ENCODE measurements around the gene PVALB.

PVALB gene

GRCh38 chr22:36809351-36809750 is 7.5 kb downstream of the PVALB start:
- DNase-seq = no peak

GRCh38 chr22:36808721-36809344 is 8.0 kb downstream of the PVALB start:
- DNase-seq = no peak

DNA sequence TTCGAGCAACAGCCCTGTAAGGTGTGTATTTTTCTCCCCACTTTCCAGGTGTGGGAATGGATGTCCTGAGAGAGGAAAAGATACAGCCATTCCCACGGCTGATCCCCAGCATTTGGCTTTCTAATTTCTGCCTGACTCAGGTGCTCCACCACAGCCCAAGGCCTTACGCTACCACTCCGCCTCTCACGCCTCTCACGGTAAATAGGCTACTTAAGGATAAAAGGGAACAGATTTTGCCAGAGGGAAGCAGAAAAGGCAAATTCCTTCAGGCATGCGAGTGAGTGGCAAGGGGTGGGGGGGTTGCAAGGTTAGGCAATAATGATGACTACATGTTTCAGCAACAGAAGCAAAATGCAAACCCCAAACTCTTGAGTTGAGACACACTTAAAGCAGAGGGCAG is 9.2 kb downstream of the PVALB start:
- peak; percentile 14 for DNase-seq

GRCh38 chr22:36806835-36807234 is 10.0 kb downstream of the PVALB start:
- DNase-seq = peak; percentile 25

GRCh38 chr22:36803358-36803757 is 13.5 kb downstream of the PVALB start:
- no peak for DNase-seq

DNA sequence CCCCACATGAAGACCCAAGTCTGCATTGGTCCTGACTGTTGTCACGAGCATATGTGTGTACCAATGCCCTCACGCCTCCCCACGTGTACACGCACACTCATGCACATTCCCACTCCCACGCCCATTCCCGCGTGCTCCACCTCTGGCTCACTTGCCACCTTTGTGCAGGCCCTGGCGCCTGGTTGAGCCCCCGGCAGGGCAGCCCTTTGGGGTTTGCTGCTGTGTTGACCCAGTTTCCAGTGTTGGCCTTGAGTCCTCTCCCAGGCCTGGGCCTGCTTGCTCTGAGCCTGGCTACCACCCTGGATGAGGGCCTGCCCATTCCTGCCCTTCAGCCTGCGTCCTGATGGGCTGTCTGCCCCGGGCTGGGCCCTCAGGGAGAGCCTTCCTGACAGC is 18.2 kb downstream of the PVALB start:
- no peak for DNase-seq

- no peak for DNase-seq
These were observed 18.7 kb downstream of the PVALB start for GRCh38 chr22:36797911-36798673.

GRCh38 chr22:36797374-36797773 is 19.5 kb downstream of the PVALB start:
- no peak for DNase-seq

GRCh38 chr22:36796552-36797175 is 20.2 kb downstream of the PVALB start:
- DNase-seq = no peak

DNA sequence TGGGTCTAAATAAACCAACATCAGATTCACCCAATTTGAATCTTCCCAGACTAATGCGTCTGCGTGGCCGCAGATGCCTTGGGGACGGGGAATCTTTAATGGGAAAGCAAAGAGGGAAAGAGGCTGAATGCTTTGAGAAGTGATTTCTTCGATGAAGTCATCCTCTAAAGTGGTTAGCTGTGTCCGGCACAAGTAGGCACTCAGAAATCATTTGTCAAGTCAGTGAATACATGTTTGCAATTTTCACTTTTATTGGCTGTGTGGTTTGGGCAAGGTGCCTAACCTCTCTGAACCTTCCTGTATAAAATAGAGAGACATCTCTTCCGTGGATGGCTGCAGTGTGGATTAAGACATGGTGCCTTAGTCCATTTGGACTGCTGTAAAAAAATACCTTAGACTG is 21.2 kb downstream of the PVALB start:
- no peak for DNase-seq

DNA sequence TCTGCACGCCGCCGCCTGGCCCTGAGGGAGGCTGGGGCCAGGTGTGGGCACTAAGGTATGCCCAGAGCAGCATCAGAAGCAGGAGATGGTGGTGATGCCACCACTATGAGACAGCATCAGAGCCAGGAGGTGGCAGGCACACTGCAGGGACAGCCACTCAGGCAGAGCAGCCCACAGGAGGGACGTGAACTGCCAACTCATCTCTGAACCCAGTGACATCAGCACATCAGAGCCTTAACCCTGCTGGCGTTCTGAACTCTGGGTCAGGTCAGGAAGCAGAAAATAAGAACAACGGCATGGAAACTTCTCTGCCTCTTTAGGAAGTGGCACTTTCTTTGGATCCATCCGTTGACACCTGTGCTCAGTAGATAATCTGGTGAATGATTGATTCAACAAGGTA is 26.2 kb downstream of the PVALB start:
- peak; percentile 31 for DNase-seq

- no peak for DNase-seq
These were observed 29.4 kb downstream of the PVALB start for GRCh38 chr22:36787204-36787988.

DNA sequence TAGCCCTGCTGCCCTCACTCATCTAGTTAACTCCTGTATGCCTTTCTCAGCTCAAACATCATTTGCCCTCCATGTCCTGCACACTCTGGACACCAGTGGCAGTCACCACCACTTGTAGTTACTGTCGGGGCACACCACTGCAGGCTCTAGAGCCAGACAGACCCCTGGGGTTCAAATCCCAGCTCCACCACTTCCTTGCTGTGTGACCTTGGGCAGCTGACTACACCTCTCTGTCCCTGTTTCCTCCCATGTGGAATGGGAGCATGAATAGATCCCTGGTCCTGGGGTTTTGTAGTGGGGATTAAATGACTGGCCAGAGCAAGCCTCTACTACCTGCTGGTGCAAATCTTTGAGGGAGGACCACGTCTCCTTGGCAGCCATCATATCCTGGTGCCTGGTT is 33.1 kb downstream of the PVALB start:
- no peak for DNase-seq

- DNase-seq = peak; percentile 88
These were observed 34.9 kb downstream of the PVALB start for GRCh38 chr22:36781656-36782627.

DNA sequence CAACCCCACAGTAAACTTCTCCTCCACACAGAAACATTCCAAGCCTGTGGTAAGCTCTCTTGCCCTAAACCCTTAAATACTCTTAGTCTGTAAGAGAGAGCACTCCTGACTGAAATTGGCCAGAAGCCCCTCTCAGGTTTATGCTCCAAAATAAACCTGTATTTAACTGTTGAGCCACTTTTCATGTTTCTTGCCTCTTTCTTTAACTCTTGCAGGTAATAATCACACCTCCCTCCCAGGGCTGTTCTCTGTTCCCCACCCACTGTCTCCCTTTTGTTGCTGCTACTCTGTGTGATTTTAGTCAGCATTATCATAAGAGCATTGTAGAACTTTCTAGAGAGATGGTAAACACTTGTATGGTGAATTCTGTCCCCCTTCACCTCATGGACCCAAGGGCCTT is 38.8 kb downstream of the PVALB start:
- DNase-seq = no peak

GRCh38 chr22:36776722-36777121 is 40.1 kb downstream of the PVALB start:
- no peak for DNase-seq

GRCh38 chr22:36775964-36776669 is 40.7 kb downstream of the PVALB start, which contains the start of gene IFT27:
TSS of gene IFT27 (minus strand) at chr22:36776119. CDS start at chr22:36775707, 412 bp downstream.
- peak; percentile 100 for DNase-seq

GRCh38 chr22:36775586-36775963 is 41.3 kb downstream of the PVALB start:
- DNase-seq = no peak

DNA sequence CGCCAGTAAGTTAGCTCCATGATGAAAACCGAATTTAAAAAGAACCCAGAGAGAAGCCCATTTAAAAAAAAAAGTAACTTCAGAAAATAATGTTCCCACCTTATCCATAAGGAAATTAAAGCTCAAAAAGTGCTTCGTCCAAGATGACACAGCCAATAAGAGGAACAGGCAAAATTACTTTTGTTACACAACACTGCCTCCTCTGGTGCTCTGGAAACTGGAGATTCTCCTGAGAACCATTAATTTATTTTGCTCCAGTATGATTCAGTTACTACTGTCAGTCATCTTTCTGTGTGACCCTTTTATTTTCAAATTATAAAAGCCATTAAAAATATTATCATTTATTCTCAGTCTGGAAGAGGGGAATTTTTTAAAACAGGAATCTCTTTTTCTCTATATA is 42.9 kb downstream of the PVALB start:
- peak; percentile 76 for DNase-seq

GRCh38 chr22:36772451-36772850 is 44.4 kb downstream of the PVALB start:
- DNase-seq = no peak

DNA sequence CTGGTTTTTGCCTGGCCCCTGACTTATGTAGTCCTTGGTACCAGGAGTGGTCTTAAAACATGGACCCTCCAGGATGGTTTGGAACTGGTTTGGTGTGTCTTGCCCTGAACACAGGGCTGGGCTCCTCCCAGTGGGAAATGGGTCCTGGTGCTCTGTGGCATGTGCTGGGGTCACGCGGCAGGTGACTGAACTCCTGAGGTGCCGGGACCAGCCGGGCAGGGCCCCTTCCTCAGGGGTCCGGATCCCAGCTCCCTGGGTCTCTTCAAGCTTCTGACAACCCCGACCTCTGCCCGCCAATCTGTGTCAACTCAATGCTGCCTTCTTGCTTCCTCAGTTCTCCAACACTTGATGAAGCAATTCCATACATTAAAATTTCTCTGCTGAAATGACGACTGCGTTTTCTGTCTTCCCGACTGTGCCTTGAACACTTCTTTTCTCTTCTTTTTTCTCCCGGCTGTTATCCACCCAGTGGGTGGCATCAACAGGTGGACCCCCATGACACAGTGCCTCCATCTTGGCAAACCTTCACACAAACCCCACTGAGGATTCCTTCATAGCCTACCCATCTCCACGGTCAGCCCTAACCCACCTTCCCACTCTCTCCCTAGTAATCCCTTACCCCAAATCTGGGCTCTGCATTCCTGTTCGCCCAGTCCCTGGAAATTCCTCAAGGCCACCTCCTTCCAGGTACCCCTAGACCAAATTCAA is 45.3 kb downstream of the PVALB start:
- no peak for DNase-seq
